Measurements from ENCODE around the gene CHID1.

CHID1 gene

DNA sequence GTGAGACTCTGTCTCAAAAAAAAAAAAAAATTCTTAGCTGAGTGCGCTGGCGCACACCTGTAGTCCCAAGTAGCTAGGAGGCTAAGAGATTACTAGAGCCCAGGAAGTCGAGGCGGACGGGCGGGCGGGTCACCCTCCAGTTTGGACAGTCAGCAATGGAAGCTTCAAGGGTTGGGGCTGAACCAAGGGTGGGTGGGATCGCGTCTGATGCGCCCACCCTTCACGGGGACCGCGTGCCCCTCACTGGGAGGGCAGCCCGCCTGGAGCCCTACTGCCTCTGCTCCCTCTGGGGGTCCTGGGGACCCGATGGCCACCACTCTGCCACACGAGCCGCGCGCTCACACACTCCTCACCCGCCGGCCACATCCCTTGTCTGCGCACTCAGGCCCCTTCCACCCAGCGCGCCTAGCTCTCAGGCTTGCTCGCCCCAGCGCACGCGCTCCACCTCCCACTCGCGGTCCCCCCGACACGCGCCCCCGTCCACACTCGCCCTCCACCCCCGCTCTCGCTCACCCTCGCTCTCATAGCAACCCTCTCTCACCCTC, 494 bp downstream of the CHID1 start:
- no peak for DNase-seq (ENCODE audit: low read depth)

GRCh38 chr11:909406-909805, 1.2 kb downstream of the CHID1 start:
- no peak for DNase-seq (ENCODE audit: low read depth)

DNA sequence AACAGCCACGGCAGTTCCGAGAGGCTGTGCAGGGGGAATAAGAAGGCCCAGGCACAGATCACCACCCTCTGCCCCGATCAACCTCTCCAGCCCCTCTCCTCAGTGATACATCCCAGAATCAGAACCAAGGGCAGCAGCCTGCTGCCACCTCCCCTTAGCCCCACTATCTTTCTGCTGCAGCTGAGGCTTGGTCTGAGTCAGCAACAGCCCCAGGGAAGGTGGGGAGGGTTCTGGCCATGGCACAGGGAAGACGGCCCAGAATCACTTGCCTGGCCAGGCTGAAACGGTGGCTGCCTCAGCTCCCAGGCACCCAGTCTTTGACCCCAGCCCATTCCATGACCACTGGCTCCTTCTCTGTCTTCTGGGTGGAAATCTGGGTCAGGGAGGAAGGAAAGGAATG, 2.3 kb downstream of the CHID1 start:
- no peak for DNase-seq (ENCODE audit: low read depth)

DNA sequence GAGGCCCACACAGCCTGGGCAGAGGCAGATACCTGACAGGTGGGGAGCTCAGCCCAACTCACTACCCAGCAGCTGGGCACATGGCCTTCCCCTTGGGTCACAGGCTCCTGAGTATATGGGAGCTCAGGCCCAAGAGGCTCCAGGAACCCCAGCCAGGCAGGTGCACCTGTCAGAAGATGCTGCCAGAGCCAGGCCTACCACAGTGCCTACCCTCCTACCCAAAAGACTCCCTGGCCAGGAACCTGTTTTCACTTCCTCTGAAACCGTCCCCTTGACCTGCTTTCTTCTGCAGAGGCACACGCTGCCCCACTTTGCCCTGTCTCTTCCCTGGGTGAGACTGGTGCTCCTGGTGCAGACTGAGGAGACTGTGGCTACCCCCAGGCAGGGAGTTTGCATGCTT, 2.9 kb downstream of the CHID1 start:
- DNase-seq (ENCODE audit: low read depth), result no peak

- no peak for DNase-seq (ENCODE audit: low read depth)
Observed at GRCh38 chr11:905952-906351, 4.7 kb downstream of the CHID1 start.

DNA sequence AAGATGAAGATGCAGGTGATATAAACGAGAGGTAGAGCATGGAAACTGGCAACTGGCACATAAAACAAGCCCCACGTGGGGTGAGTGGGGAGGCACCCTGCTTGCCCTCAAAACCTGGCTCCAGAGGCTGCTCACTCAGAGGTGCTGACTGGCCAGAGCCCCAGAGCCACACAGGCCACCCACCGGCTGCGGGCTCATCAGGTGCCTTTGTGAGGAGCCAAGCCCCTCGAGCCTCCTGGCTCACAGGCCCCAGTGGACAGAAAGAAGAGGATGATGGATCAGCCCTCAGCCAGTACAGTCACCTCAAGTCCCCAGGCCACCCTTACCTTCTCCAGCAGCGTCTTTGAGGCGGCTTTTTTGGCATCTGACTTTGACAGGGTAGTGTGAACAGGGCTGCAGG, 6.2 kb downstream of the CHID1 start:
- DNase-seq (ENCODE audit: low read depth), result no peak

DNA sequence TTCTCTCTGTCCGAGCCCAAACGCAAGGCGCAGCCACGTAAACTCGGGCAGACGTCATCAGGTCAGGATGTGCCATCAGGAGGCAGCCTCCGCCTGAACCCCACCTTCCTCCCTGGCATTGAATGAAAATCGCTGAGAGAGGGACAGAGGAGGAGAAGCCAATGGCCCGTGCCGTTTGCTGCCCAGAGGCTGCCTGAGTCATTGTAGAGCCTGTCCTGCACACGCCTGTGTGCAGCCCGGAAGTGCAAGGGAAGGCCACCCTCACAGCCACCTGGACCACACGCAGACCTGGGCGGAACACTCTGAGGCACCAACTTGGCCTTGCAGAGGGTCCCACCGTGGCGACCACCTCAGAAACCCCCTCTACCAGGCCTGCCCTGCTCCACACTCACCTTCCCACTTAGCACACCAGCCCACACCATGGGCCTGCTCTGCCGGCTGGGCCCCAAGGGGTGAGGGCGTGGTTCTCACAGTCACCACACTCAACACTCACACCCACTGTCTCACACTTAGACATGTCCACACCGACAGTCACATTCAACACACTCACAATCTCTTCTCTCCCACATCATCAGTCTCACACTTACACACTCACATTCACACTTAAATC, 9.1 kb downstream of the CHID1 start:
- no peak for DNase-seq (ENCODE audit: low read depth)

- no peak for DNase-seq (ENCODE audit: low read depth)
Observed at GRCh38 chr11:900545-900944, 10.1 kb downstream of the CHID1 start.

- DNase-seq (ENCODE audit: low read depth), result no peak
Observed at GRCh38 chr11:899724-900123, 10.9 kb downstream of the CHID1 start.

GRCh38 chr11:898540-899190, 11.9 kb downstream of the CHID1 start:
- DNase-seq (ENCODE audit: low read depth), result no peak

- no peak for DNase-seq (ENCODE audit: low read depth)
Observed at GRCh38 chr11:898143-898511, 12.5 kb downstream of the CHID1 start.

GRCh38 chr11:897253-898142, 13.1 kb downstream of the CHID1 start:
- no peak for DNase-seq (ENCODE audit: low read depth)

DNA sequence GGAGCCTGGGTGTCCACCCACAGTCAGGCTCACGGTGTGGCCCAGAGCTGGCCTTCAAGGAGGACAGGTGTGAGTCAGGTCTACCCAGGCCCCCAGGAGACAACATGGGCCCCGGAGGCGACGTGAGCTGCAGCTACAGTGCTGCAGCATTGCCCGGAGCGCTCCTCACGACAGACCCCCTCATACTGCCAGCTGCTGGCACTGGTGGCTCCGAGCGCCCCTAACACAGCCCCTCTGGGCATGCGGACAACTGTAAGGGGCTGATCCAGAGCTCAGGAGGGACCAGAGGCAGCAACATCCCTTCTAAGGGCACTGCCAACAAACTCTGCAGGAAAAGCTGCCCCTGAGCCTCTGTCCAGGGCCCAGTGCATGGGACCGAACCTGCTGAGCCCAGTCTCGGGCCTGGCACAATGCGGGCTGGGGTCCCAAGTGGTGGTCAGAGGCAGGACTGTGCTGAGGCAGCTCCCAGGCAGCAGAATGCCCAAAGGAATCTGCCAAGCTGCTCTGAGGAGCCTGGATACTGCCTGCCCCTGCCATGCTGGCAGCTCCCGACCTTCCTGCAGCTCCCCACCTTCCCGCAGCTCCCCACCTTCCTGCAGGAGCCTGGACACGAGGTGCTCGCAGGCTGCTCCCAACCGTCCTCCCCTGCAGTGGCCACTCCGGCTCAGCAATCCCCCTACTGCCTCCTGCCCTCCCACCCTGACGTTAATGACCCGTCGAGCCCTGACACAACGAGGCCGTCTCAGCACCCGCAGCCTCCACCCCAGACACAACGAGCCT, 15.1 kb downstream of the CHID1 start:
- no peak for DNase-seq (ENCODE audit: low read depth)

DNA sequence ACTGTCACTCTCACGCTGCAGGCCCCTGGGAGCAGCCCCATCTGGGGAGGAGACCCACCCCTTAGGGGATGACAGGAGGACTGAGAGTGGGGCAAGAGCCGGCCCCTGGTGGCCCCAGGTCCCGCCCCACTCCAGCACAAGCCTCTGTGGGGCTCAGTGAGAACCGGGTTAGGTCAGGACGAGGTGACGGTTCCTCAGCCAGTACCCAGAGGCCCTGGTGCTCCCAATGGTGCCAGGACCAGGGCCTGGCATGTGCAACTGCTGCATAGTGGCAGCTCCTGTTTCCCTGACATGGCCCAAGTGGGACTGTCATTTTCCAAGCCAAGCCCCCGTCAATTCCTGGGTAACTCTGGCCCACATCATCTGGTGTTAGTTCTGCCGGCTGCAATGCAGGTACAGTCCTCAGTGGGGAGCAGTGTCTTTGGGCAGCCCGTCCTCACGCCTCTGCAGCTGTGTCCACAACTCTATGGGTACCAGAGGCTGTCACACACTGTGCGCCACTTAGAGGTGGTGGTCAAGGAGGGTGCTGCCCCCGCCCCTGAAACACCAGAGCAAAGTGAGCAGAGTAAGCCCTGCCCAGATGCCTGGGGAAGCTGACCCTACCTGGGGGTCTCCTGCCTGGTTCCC, 15.9 kb downstream of the CHID1 start:
- DNase-seq (ENCODE audit: low read depth), result no peak

- DNase-seq (ENCODE audit: low read depth), result no peak
Observed at GRCh38 chr11:893008-893654, 17.5 kb downstream of the CHID1 start.

DNA sequence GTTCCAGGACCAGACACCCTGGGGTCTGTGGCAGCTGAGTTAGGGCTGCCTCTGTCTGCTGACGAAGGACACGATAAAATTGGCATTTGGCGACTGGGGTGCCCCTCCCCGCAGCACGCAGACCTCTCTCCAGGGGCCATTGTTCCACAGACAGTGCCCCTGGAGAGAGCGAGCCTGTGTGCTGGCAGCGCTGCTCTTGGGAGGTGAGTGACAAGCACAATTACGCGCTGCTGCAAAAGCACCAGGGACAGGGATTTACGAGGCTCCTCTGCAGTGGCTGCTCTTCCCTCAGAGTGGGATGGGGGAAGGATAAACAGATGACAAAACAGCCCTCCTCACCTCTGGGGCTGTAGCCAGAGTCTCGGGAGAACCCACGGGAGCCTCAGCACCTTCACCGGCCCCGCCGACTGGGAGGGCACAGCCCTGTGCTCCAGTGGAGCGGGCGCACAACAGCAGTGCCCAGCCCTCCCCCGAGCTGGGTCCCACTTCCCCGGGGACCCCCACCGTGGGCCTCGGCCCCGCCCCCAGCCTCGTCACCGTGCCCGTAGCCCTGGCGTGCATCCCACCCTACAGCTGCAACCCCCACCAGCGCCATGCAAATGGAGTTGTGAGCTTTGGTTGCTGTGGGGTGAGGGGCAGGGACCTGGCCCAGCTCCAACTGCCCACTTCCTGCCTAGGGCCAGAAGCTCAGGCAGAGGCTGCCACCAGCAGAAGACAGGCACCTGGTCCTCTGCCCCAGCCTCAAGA, 19.6 kb downstream of the CHID1 start:
- no peak for DNase-seq (ENCODE audit: low read depth)

GRCh38 chr11:889687-890475, 20.7 kb downstream of the CHID1 start:
- DNase-seq (ENCODE audit: low read depth), result no peak

DNA sequence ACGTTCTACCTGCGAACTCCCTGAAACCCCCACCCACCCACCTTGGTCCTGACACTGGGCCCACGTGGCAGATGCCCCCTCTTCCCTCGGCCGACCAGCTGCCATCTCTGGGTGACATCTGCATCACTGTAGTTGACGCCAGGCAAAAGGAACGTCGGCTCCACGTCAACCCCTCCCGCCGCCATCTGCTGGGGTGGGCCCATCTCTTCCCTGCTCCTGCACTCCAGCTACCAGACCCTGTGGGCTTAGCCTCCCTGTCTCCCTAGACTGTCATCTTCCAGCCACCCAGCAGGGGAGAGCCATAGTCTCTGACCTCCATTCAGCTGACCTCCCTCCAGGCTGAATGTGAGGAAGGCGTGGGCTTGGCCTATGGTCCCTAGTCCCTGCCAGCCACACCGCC, 21.4 kb downstream of the CHID1 start:
- DNase-seq (ENCODE audit: low read depth), result no peak
